Lung (tissue), 16 donors: Measurements from ENCODE around the gene CES5A. TPM values are rescaled to one million over a fixed set of nuclear protein-coding genes. Genes with fewer than 3 reads are reported as not detected.

Experiments used
- ATAC-seq: fragments of 200-7000 bp; cut with Tn5 transposase; one replicate; pipeline ENCODE4 v1.9.1; 2020; ENCODE audit warnings: moderate number of reproducible peaks; ENCODE audit not compliant: insufficient read depth, low FRiP score
- DNase-seq, 3 donors: peaks; one replicate each; pipeline ENCODE4 v3.0.0-alpha.2; 2013 to 2017
- H3K27ac ChIP-seq, 2 donors: one replicate each; pipeline ENCODE4 v1.5.1; 2013; ENCODE audit warnings: mild to moderate bottlenecking in 2 of 2, moderate library complexity in 2 of 2, control low read depth in 1 of 2, inconsistent platforms in 1 of 2, low read depth in 1 of 2, low read length in 1 of 2
- H3K27me3 ChIP-seq, 3 donors: one replicate each; pipeline ENCODE4 v1.5.1; 2013; ENCODE audit warnings: low read length in 2 of 3; ENCODE audit not compliant: control insufficient read depth in 3 of 3, insufficient read depth in 3 of 3
- H3K36me3 ChIP-seq, 4 donors: one replicate each; pipeline ENCODE4 v1.5.1; 2013; ENCODE audit warnings: low read length in 4 of 4, mild to moderate bottlenecking in 1 of 4, moderate library complexity in 1 of 4; ENCODE audit not compliant: control insufficient read depth in 4 of 4, insufficient read depth in 4 of 4
- H3K4me1 ChIP-seq, 5 donors: one replicate each; pipeline ENCODE4 v1.5.1; 2013; ENCODE audit warnings: low read length in 5 of 5, mild to moderate bottlenecking in 2 of 5, moderate library complexity in 1 of 5; ENCODE audit not compliant: control insufficient read depth in 5 of 5, insufficient read depth in 5 of 5
- H3K4me3 ChIP-seq: one replicate; pipeline ENCODE4 v1.5.1; 2013; ENCODE audit warnings: mild to moderate bottlenecking, control low read depth, moderate library complexity
- H3K9ac ChIP-seq, 2 donors: one replicate each; pipeline ENCODE4 v1.5.1; 2013; ENCODE audit warnings: low read length in 2 of 2, control low read depth in 1 of 2; ENCODE audit not compliant: insufficient read depth in 1 of 2
- H3K9me3 ChIP-seq, 4 donors: one replicate each; pipeline ENCODE4 v1.5.1; 2013; ENCODE audit warnings: low read length in 3 of 4, mild to moderate bottlenecking in 1 of 4, moderate library complexity in 1 of 4; ENCODE audit not compliant: control insufficient read depth in 4 of 4, insufficient read depth in 3 of 4
- WGBS, 2 donors: extraction: QIAGEN DNeasy Blood & Tissue Kit; methylation state at CpG; one replicate each; pipeline ENCODE4 v1.1.7; 2013; 5-methylcytosine and 5-hydroxymethylcytosine counted together
- long read RNA-seq, 5 donors: transcript quantifications; one replicate each; lab custom pipeline, GENCODE V29; 2026
- polyA plus RNA-seq, 2 donors: library from polyadenylated mRNA; stranded (reverse); fragments of 200-250 nt; gene quantifications; one replicate each; pipeline ENCODE4 v1.2.1, GENCODE V29; 2013
- total RNA-seq, 2 donors: library from RNA; depleted of rRNA in 1 of 2; stranded (reverse); fragments of >200 nt in 1 of 2; gene quantifications; one replicate each; pipeline ENCODE4 v1.2.1, GENCODE V29; 2014 to 2021
- TF ChIP-seq, protein P1 (sequence below): IDR thresholded peaks from 2 replicates; pipeline ENCODE4 v1.5.1; 2012; ENCODE audit warnings: mild to moderate bottlenecking; ENCODE audit errors: control extremely low read depth, extremely low read depth
- donor health status: control.
- donor health status: control.
- donor health status: Bipolar disorder and iron deficiency.
- donor health status: healthy.
- donor health status: DM: yes; HTN: yes; CAD: no.

Gene CES5A, protein sequence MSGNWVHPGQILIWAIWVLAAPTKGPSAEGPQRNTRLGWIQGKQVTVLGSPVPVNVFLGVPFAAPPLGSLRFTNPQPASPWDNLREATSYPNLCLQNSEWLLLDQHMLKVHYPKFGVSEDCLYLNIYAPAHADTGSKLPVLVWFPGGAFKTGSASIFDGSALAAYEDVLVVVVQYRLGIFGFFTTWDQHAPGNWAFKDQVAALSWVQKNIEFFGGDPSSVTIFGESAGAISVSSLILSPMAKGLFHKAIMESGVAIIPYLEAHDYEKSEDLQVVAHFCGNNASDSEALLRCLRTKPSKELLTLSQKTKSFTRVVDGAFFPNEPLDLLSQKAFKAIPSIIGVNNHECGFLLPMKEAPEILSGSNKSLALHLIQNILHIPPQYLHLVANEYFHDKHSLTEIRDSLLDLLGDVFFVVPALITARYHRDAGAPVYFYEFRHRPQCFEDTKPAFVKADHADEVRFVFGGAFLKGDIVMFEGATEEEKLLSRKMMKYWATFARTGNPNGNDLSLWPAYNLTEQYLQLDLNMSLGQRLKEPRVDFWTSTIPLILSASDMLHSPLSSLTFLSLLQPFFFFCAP
- total RNA-seq (not detected), polyA plus RNA-seq (not detected)
- long read RNA-seq, donor 1: 0 reads
- long read RNA-seq, donor 2: 0 reads
- long read RNA-seq, donor 3: 0 reads
- long read RNA-seq, donor 4: 0 reads
- long read RNA-seq, donor 5: 0 reads

DNA sequence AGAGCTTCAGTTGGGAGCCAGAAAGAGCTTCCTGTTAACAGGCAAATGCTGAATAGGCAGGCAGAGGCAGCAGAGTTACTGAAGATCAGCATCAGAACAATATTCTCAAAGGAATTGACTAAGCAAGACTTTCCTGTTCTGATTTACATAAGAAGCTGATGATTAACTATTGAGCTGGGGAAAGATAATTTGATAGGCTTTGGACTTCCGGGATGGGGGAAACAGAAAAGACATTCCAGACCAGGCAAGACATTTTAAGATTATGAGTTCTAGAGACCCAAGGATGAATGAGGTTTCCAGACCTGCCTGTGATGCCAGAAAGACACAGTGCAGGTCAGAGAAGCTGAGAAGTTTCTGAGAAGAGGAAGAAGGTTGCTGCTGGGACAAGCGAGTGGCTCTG lies at the start of gene CES5A:
CES5A (minus strand) TSS at position 101 of the 400 bp plus-strand sequence. CDS start 152 bp downstream, outside the sequence.
- TF ChIP-seq, protein P1, sequence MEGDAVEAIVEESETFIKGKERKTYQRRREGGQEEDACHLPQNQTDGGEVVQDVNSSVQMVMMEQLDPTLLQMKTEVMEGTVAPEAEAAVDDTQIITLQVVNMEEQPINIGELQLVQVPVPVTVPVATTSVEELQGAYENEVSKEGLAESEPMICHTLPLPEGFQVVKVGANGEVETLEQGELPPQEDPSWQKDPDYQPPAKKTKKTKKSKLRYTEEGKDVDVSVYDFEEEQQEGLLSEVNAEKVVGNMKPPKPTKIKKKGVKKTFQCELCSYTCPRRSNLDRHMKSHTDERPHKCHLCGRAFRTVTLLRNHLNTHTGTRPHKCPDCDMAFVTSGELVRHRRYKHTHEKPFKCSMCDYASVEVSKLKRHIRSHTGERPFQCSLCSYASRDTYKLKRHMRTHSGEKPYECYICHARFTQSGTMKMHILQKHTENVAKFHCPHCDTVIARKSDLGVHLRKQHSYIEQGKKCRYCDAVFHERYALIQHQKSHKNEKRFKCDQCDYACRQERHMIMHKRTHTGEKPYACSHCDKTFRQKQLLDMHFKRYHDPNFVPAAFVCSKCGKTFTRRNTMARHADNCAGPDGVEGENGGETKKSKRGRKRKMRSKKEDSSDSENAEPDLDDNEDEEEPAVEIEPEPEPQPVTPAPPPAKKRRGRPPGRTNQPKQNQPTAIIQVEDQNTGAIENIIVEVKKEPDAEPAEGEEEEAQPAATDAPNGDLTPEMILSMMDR: no peak
- WGBS, 2 donors: 75 to 96% methylated on average over 2 of the region's 2 CpGs
- no peak for ATAC-seq
- Histone ChIP-seq H3K27me3 (no peaks in the 10 kb centered on the region), H3K9ac (no peak within 1 kb of the TSS), H3K36me3 (no peaks in the 10 kb centered on the region), H3K4me1 (peaks cover 0 to 4% (median 0%) of the 10 kb centered on the region in 5 donors), H3K4me3 (no peak within 1 kb of the TSS), H3K27ac (no peak within 1 kb of the TSS), H3K9me3 (no peaks in the 10 kb centered on the region)
- DNase-seq: no peak

DNA sequence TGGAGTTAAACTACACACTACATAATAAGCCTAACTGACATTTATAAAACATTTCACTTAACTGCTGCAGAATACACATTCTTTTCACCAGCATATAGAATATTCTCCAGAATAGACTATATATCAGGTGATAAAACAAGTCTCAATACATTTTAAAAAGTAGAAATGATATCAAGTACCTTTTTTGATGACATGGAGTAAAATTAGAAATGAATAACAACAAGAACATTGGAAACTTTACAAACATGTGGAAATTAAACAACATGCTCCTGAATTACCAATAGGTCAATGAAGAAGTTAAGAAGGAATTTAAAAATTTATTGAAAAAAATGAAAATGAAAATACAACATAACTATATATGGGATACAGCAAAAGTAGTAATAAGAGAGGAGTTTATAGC lies 47.5 kb upstream of the CES5A start:
- DNase-seq (no peak), ATAC-seq (no peak)
- Histone ChIP-seq H3K27ac (no peak overlapping the region), H3K9me3 (peaks cover 0 to 8% (median 4%) of the 10 kb centered on the region in 4 donors), H3K4me3 (no peak overlapping the region), H3K9ac (no peak overlapping the region), H3K36me3 (no peaks in the 10 kb centered on the region), H3K27me3 (no peaks in the 10 kb centered on the region), H3K4me1 (no peaks in the 10 kb centered on the region)
- TF ChIP-seq, protein P1: no peak

GRCh38 chr16:55917373-55918160 lies 42.4 kb upstream of the CES5A start:
- TF ChIP-seq, protein P1: no peak
- no peak overlapping the region for H3K27ac ChIP-seq
- 78 to 85% methylated on average over 1 of the region's 1 CpG for WGBS, 2 donors

More at GRCh38 chr16:55917373-55918160, 42.4 kb upstream of the CES5A start:
- Histone ChIP-seq H3K4me1 (no peaks in the 10 kb centered on the region), H3K36me3 (no peaks in the 10 kb centered on the region), H3K4me3 (no peak overlapping the region), H3K9ac (no peak overlapping the region), H3K9me3 (peaks cover 0 to 8% (median 2%) of the 10 kb centered on the region in 4 donors), H3K27me3 (no peaks in the 10 kb centered on the region)
- DNase-seq: no peak
- ATAC-seq: no peak
